Tibial artery (tissue), 4 donors: Measurements from ENCODE around the gene CD59.

Experiments used
- DNase-seq, 2 donors: peaks; one replicate each; pipeline ENCODE4 v3.0.0-alpha.2; 2019
- H3K27ac ChIP-seq, 2 donors: fragments of 200-600 bp; sonication (generic) in 1 of 2; 1 replicate in 1 of 2; 2 replicates in 1 of 2; pipeline ENCODE4 v1.5.1; 2018 to 2019; ENCODE audit warnings: mild to moderate bottlenecking in 1 of 2
- H3K27me3 ChIP-seq, 2 donors: fragments of 200-600 bp; sonication (generic) in 1 of 2; one replicate each; pipeline versions ENCODE4 v1.5.1 to v1.6.0; 2016 to 2019
- H3K36me3 ChIP-seq, 3 donors: fragments of 200-600 bp; sonication (generic) in 2 of 3; one replicate each; pipeline ENCODE4 v1.5.1; 2016 to 2019; ENCODE audit warnings: mild to moderate bottlenecking in 2 of 3
- H3K4me1 ChIP-seq, 4 donors: fragments of 200-600 bp; sonication (generic) in 2 of 4; 1 replicate in 3 of 4; 2 replicates in 1 of 4; pipeline ENCODE4 v1.5.1; 2016 to 2019
- H3K4me3 ChIP-seq, 2 donors: fragments of 200-600 bp; sonication (generic) in 1 of 2; 1 replicate in 1 of 2; 2 replicates in 1 of 2; pipeline ENCODE4 v1.5.1; 2018 to 2019; ENCODE audit warnings: mild to moderate bottlenecking in 2 of 2
- H3K9me3 ChIP-seq, 3 donors: fragments of 200-600 bp; sonication (generic) in 1 of 3; one replicate each; pipeline ENCODE4 v1.5.1; 2016 to 2019
- intact Hi-C: fragments of 100-400 bp; cut with DNase I; formaldehyde crosslinking; loops from one replicate; pipeline ENCODE4 v1.15.0; 2023; ENCODE audit warnings: low total_unique reads
- TF ChIP-seq, protein P1 (sequence below), 2 experiments: fragments of 200-600 bp in 1 of 2; fragments of 450-650 bp in 1 of 2; IDR thresholded peaks; one replicate each; pipeline ENCODE4 v1.5.1; 2017 to 2019; ENCODE audit warnings: antibody characterized with exemption in 2 of 2, mild to moderate bottlenecking in 1 of 2, moderate library complexity in 1 of 2

The CD59 gene

DNA sequence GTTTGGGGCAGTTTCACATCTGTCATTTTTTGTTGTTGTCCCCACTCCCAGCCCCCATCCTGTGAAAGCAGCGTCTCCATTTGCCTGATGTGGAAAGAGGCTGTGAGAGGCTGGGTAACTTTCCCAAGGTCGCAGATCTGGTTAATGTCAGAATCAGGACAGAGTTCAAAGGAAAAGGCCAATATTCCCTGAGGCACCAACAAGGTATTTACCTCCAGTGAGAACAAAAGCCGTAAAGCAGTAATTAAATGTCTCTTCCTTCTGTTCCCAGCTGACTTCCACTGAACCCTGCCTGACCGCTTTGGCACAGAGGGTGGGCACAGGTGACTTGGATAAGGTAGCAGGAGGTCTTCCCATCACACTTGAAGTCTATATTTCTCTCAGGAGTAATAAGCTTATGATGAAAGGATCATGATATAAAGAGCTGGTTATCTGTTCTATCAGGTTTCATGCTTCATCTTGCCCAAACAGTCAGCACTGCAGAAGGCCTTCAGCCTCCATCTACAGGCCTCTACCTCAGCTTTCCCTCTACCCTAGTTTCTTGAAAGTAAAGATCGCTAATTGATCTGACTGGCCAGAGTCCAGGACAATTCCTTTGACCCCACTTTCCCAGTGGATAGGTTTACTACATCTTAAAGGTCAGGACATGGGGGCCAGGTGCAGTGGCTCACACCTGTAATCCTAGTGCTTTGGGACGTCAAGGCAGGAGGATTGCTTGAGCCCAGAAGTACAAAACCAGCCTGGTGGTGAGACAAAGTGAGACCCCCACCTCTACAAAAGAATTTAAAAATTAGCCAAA is 45.0 kb downstream of the CD59 start:
- DNase-seq, result no peak
- H3K4me3 ChIP-seq, result no peak overlapping the region
- peak overlapping the region; percentile 71 to 77 for H3K27ac ChIP-seq
- H3K4me1 ChIP-seq, result peaks cover 0 to 42% (median 26%) of the 10 kb centered on the region in 4 donors
- H3K27me3 ChIP-seq, result no peaks in the 10 kb centered on the region
- TF ChIP-seq, protein P1, sequence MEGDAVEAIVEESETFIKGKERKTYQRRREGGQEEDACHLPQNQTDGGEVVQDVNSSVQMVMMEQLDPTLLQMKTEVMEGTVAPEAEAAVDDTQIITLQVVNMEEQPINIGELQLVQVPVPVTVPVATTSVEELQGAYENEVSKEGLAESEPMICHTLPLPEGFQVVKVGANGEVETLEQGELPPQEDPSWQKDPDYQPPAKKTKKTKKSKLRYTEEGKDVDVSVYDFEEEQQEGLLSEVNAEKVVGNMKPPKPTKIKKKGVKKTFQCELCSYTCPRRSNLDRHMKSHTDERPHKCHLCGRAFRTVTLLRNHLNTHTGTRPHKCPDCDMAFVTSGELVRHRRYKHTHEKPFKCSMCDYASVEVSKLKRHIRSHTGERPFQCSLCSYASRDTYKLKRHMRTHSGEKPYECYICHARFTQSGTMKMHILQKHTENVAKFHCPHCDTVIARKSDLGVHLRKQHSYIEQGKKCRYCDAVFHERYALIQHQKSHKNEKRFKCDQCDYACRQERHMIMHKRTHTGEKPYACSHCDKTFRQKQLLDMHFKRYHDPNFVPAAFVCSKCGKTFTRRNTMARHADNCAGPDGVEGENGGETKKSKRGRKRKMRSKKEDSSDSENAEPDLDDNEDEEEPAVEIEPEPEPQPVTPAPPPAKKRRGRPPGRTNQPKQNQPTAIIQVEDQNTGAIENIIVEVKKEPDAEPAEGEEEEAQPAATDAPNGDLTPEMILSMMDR (IDR thresholded peaks at IDR 0.05), result no peak
- no peaks in the 10 kb centered on the region for H3K9me3 ChIP-seq
- no peaks in the 10 kb centered on the region for H3K36me3 ChIP-seq
- intact Hi-C loops, result no loop called here

DNA sequence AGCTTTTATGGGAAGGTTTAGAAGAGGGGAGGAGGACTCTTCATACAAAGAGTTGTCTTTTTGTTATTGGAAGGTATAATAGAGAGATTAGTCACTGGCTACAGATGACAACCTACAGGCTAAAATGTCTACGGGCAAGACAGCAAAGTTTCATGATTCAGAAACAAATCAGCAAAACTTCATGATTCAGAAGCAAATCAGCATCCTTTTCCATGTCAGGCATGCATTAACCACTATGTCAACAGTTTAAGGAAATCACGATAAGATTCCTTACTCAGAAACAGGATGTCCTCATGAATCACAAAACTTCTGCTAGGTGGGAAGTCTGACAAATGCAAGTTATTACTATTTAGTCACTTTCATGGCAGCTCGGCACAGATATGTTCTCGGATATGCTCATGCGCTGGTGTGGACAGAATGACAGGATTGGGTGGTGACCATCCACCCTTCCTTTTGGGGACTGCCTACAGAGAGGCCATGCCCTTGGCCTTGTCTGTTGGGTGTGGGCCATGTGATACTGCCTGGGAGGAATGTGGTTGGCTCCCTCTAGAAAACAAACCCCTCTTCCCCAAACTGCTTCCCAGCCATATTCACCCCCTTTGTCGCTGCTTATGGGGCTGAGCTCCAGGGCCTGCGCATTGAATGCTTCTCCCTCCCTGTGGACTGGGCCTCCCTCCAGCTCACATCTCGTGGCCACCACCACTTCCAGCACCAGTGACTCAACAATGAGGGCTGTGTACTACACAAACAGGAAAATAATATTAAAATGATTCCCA is 45.7 kb downstream of the CD59 start:
- TF ChIP-seq, protein P1 (IDR thresholded peaks at IDR 0.05), result no peak
- Histone ChIP-seq H3K9me3 (no peaks in the 10 kb centered on the region), H3K4me1 (peaks cover 0 to 42% (median 26%) of the 10 kb centered on the region in 4 donors), H3K36me3 (no peaks in the 10 kb centered on the region), H3K27me3 (no peaks in the 10 kb centered on the region), H3K4me3 (no peak overlapping the region), H3K27ac (peak overlapping the region; percentile 71 to 77)
- peak; percentile 88 to 89 for DNase-seq
- intact Hi-C loops, result no loop called here

DNA sequence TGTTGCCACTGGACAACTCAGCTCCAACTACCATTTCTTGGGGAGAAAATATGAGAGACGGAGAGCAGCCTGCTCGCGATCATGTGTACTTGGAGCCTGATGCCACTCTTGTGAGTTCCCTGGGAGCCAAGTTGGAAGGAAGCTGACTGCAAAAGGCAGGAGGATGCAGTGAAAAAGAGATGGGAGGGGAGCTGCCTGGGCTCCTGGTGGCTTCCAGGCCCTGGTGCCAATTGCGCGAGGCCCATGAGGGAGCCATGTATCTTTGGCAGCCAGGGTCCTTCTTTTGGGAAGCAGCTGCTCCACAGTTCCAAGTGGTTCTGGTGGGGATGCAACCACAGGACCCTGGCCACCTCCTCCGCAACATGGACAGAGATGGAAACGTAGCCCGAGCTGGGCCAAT is 46.7 kb downstream of the CD59 start:
- Histone ChIP-seq H3K36me3 (no peaks in the 10 kb centered on the region), H3K4me3 (no peak overlapping the region), H3K4me1 (peaks cover 0 to 42% (median 26%) of the 10 kb centered on the region in 4 donors), H3K9me3 (no peaks in the 10 kb centered on the region), H3K27ac (peak overlapping the region; percentile 71 to 77), H3K27me3 (no peaks in the 10 kb centered on the region)
- no peak for DNase-seq
- TF ChIP-seq, protein P1 (IDR thresholded peaks at IDR 0.05), result no peak
- intact Hi-C loops, result loop anchor here (10.0 kb wide), 1 partner anchor 325 kb away; no protein-coding TSS in a partner anchor

DNA sequence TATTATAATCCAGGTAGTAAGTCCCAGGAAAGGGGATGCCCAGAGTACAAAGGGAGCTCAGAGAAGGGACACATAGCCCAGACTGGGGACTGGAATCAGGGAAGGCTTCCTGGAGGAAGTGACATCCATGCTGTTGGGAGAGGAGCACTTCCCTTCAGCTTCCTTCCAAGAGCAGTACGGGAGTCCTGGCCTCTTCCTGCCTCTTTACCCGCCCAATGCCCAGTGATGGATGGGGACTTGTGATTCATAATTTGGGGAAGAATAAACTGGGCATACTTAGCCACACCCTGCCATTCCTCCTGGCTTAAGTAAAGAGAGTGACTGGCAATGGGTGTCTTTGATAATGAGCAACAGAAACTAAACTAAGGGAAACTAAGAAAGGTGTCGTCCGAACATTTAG is 47.1 kb downstream of the CD59 start:
- Histone ChIP-seq H3K9me3 (no peaks in the 10 kb centered on the region), H3K4me3 (no peak overlapping the region), H3K36me3 (no peaks in the 10 kb centered on the region), H3K27ac (peak overlapping the region in 1 of 2 donors; percentile 71), H3K27me3 (no peaks in the 10 kb centered on the region), H3K4me1 (peaks cover 0 to 42% (median 26%) of the 10 kb centered on the region in 4 donors)
- DNase-seq, result no peak
- TF ChIP-seq, protein P1 (IDR thresholded peaks at IDR 0.05), result no peak
- intact Hi-C loops, result loop anchor here (10.0 kb wide), 1 partner anchor 324 kb away; no protein-coding TSS in a partner anchor

DNA sequence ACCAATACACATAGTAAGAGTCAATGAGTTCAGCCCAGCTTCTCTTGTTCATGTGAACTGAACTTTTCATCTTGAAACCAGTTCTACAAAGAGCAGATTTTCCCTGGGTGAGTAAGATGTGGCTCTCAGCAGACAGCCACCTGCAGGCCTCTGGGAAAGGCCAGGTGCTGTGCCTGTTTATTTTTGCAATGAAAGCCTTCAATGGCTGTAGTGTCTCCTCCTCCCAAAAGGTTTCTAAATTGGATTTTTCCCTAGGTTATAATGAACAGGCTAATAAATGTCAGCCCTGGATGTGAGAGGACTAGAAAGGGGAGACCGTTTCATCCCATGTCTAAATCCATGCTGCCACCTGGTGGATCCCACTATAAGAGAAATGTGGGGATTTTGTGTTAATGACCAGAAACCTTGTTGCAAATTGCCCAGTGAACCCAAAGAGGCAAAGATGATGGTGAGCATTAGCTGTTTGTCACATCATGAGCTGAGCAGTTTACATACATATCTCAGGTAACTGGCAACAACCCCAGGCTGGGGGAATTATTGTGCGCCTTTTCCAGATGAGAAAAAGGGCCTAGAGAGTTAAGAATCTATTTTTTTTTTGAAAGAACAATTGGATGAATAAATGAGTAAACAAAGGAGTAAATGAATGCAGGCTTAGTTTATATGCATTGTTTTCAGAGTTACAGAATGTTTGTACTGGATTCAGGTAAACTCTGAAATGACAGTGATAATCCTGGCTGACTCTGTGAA is 48.3 kb downstream of the CD59 start:
- intact Hi-C loops, result loop anchor here (10.0 kb wide), 1 partner anchor 323 kb away; no protein-coding TSS in a partner anchor
- TF ChIP-seq, protein P1 (IDR thresholded peaks at IDR 0.05), result peak; percentile 44 to 47
- H3K27ac ChIP-seq, result no peak overlapping the region

More for the DNA sequence above, 48.3 kb downstream of the CD59 start:
- H3K9me3 ChIP-seq, result no peaks in the 10 kb centered on the region
- no peak overlapping the region for H3K4me3 ChIP-seq
- H3K4me1 ChIP-seq, result peaks cover 0 to 35% (median 24%) of the 10 kb centered on the region in 4 donors
- peaks cover 0 to 9% of the 10 kb centered on the region in 2 donors for H3K27me3 ChIP-seq
- DNase-seq, result peak in 1 of 2 donors; percentile 44
- no peaks in the 10 kb centered on the region for H3K36me3 ChIP-seq
